ENCODE data around the gene LAMB1. TPM values are rescaled to one million over a fixed set of nuclear protein-coding genes. Genes with fewer than 3 reads are reported as not detected.

Gene LAMB1
- polyA plus RNA-seq, 1 donor from 2014 or later: 7.6 TPM

- Histone ChIP-seq H3K79me2 (replicated peaks; ENCODE audit: insufficient read depth, low read length) (no peaks in the 10 kb centered on the region), H3K4me3 (ENCODE audit: low read length) (no peak overlapping the region), H3K9me3 (ENCODE audit: low read length) (no peaks in the 10 kb centered on the region), H3F3A (ENCODE audit: insufficient read depth, low read length, poor library complexity, severe bottlenecking) (no peaks in the 10 kb centered on the region), H3K9me2 (ENCODE audit: insufficient read depth, low read length) (no peaks in the 10 kb centered on the region), H4K20me1 (ENCODE audit: insufficient read depth) (no peaks in the 10 kb centered on the region), H3K4me2 (ENCODE audit: low read length) (no peak overlapping the region), H3K9ac (ENCODE audit: low read length) (no peak overlapping the region), H3K27me3 (ENCODE audit: insufficient read depth, low read depth, low read length) (peaks cover 22% of the 10 kb centered on the region), H3K27ac (ENCODE audit: low read length) (no peak overlapping the region), H3K36me3 (ENCODE audit: insufficient read depth, low read length) (no peaks in the 10 kb centered on the region), H2AFZ (ENCODE audit: low read depth, low read length) (no peak overlapping the region)
- TF ChIP-seq MXI1 (conservative IDR thresholded peaks at IDR 0.05; ENCODE audit: poor library complexity, severe bottlenecking): no peak
- no peak for TF ChIP-seq EP300 (conservative IDR thresholded peaks at IDR 0.05; ENCODE audit: poor library complexity, severe bottlenecking)
- no peak for TF ChIP-seq REST (IDR thresholded peaks at IDR 0.05; ENCODE audit: borderline replicate concordance)
Measured at GRCh38 chr7:108010377-108010776, 7.4 kb upstream of the LAMB1 start.

GRCh38 chr7:108009873-108010272 is 6.9 kb upstream of the LAMB1 start:
- Histone ChIP-seq H3K9me3 (ENCODE audit: low read length) (no peaks in the 10 kb centered on the region), H3K4me2 (ENCODE audit: low read length) (no peak overlapping the region), H4K20me1 (ENCODE audit: insufficient read depth) (no peaks in the 10 kb centered on the region), H3K9ac (ENCODE audit: low read length) (no peak overlapping the region), H3K27ac (ENCODE audit: low read length) (no peak overlapping the region), H3K36me3 (ENCODE audit: insufficient read depth, low read length) (no peaks in the 10 kb centered on the region), H3K9me2 (ENCODE audit: insufficient read depth, low read length) (no peaks in the 10 kb centered on the region), H3K27me3 (ENCODE audit: insufficient read depth, low read depth, low read length) (peaks cover 27% of the 10 kb centered on the region), H3K79me2 (replicated peaks; ENCODE audit: insufficient read depth, low read length) (no peaks in the 10 kb centered on the region), H3F3A (ENCODE audit: insufficient read depth, low read length, poor library complexity, severe bottlenecking) (no peaks in the 10 kb centered on the region), H2AFZ (ENCODE audit: low read depth, low read length) (no peak overlapping the region), H3K4me3 (ENCODE audit: low read length) (no peak overlapping the region)
- no peak for TF ChIP-seq RAD21 (conservative IDR thresholded peaks at IDR 0.05)
- TF ChIP-seq SMC3 (conservative IDR thresholded peaks at IDR 0.05; ENCODE audit: poor library complexity): no peak
- no peak for TF ChIP-seq CTCF (IDR thresholded peaks at IDR 0.05; ENCODE audit: poor library complexity, severe bottlenecking)
- TF ChIP-seq EZH2 (IDR thresholded peaks at IDR 0.05; ENCODE audit: borderline replicate concordance, insufficient read depth, low read length, poor library complexity, severe bottlenecking): no peak
- no peak for TF ChIP-seq EP300 (conservative IDR thresholded peaks at IDR 0.05; ENCODE audit: poor library complexity, severe bottlenecking)
- TF ChIP-seq POLR2AphosphoS5 (IDR thresholded peaks at IDR 0.05): no peak
- no peak for TF ChIP-seq MXI1 (conservative IDR thresholded peaks at IDR 0.05; ENCODE audit: poor library complexity, severe bottlenecking)
- TF ChIP-seq TAF1 (IDR thresholded peaks at IDR 0.05; ENCODE audit: low read depth): no peak
- TF ChIP-seq REST (IDR thresholded peaks at IDR 0.05; ENCODE audit: borderline replicate concordance): no peak

Data from neural cell (in vitro differentiated cells).